GM21367 (cell line): Measurements from ENCODE around the gene APELA.
A peak's percentile ranks its signal among the peaks of the same experiment; 100 is the strongest.

Source experiments
- ATAC-seq: cut with Tn5 transposase; IDR thresholded peaks from one replicate; pipeline ENCODE4 v1.9.1; 2021; ENCODE audit not compliant: unreplicated experiment

APELA gene, protein sequence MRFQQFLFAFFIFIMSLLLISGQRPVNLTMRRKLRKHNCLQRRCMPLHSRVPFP

DNA sequence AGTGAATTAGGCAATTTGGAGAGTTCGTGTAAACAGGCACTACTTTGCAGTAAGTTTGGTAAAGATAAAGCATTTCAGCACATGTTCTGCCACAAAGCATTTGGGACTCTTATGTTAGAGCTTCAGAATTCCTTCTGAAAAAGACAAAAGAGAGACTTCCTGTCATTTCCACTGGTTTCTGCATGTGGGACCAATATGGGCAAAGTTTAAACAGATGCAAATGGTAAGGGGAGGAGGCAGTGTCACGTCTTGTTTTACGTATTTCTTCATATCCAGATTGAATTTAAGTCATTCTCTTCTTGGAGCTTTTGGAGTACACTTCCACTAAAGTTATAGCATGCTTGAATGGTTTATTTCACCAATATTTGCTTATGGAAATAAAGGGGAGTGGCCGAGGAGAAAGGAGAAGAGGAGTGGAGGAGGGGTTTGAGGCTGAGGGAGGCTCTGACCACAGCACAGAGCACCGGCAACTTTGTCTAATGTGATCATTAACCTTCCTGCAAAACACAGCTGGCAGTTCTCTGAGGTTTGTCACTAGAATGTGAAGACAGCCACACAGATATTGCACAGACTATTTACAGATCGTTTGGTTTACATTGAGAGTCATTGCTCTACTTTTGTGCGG, at the start of gene APELA:
Gene APELA, plus strand, starts transcription at position 479 of the 625 bp plus-strand sequence. CDS start 154 bp downstream, outside the sequence.
- ATAC-seq, result peak; percentile 99

GRCh38 chr4:164828955-164829354, 48.0 kb upstream of the APELA start:
- ATAC-seq, result no peak

GRCh38 chr4:164846566-164846965, 30.4 kb upstream of the APELA start:
- no peak for ATAC-seq

- no peak for ATAC-seq
These were observed 30.0 kb upstream of the APELA start for GRCh38 chr4:164847016-164847415.

- no peak for ATAC-seq
These were observed 28.9 kb upstream of the APELA start for GRCh38 chr4:164847967-164848649.

- no peak for ATAC-seq
These were observed 20.6 kb upstream of the APELA start for GRCh38 chr4:164856396-164856795.

GRCh38 chr4:164866817-164867490, 10.0 kb upstream of the APELA start:
- no peak for ATAC-seq

GRCh38 chr4:164871673-164872072, 5.3 kb upstream of the APELA start:
- ATAC-seq, result no peak

GRCh38 chr4:164872481-164872880, 4.5 kb upstream of the APELA start:
- ATAC-seq, result no peak

- ATAC-seq, result no peak
These were observed 2.2 kb upstream of the APELA start for GRCh38 chr4:164874789-164875188.

GRCh38 chr4:164880489-164881262, 3.7 kb downstream of the APELA start:
- ATAC-seq, result no peak

DNA sequence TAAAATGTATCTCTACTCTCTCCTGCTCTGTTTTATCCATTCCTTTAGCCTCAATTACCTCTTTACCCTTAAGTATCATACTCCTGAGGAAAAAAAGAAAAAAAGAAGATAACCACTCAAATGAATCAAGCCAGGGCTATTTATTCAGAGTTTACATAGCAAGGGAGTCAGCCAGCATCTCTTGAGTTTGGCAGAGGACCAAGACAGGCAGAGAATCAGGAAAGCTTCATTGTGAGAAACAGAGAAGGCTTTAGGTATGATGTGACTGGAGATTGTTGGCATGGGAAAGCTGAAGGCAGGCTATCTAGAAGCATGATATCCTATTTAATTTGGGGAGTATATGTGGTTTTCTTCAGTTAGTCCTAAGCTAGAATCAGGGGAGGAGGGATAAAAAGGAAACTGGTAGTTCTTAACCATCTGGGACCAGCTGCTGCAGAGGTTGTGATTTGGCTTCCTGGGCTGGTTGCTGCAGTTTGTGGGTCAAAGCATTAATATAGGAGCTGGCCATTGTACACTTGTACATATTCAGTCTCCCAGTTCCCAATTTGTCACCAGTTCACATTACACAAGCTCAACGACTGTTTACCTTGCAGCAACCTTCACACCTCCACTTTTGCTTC, 11.2 kb downstream of the APELA start:
- no peak for ATAC-seq

- ATAC-seq, result no peak
These were observed 13.7 kb downstream of the APELA start for GRCh38 chr4:164890691-164891090.

GRCh38 chr4:164892018-164892417, 15.0 kb downstream of the APELA start:
- ATAC-seq, result peak; percentile 82

DNA sequence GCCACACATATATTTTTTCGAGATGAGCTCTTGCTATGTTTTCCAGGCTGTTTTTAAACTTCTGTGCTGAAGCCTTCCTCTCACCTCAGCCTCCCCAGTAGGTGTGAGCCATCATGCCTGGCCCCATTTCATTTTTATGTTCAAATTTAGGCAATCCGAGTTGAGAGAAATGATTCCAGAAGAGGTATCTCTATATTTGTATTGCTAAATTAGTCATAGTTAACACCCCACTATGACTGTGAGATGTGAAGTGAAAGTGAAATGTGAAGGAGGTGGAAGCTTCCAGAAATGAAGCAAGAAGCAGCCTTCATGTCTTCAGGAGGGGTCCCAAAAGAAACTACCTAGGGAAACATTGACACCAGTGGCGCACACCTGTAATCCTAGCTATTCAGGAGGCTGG, 17.7 kb downstream of the APELA start:
- ATAC-seq, result peak; percentile 68

DNA sequence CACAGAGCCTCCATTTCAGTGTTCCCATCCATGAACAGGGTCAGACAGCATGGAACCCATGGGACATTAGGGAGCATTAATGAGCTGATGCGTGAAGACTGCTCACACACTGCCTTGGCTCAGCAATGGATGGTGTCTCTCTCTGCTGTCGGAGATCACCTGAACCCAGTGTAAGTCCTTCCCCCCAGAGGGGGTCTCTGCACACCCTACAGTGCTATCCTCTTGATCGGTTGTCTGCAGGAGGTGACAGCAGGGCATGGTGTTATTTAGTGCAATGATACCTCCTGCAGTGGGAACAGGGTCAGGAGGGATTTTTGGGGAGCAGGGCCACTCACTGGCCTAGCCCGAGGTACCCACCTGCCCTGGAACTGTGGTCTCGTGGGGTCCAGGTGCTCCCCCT, 25.6 kb downstream of the APELA start:
- no peak for ATAC-seq

DNA sequence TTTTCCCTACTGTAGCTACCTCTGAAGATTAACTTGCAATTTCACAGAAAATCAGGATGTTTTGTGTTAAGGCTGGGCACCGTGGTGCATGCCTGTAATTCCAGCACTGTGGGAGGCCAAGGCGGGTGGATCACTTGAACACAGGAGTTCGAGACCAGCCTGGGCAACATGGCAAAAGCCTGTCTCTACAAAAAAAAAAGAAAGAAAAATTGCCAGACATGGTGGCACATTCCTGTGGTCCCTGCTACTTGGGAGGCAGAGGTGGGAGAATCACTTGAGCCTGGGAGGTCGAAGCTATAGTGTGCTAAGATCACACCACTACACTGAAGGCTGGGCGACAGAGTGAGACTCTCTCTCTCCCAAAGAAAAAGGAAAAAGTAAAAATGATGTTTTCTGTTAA, 27.4 kb downstream of the APELA start:
- ATAC-seq, result no peak

DNA sequence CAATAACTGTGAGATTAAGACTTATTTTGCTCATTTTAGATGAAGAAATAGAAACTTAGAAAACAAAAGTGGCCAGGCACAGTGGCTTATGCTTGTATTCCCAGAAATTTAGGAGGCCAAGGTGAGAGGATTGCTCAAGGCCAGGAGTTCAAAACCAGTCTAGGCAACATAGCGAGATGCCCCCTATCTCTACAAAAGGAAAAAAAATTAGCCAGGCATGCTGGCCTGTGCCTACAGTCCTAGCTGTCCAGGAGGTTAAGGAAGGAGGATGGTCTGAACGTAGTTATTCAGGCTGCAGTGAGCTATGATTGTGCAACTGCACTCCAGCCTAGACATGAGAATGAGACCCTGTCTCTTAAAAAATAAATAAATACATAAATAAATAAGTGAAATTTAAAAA, 28.0 kb downstream of the APELA start:
- no peak for ATAC-seq

GRCh38 chr4:164906368-164906767, 29.4 kb downstream of the APELA start:
- ATAC-seq, result no peak

DNA sequence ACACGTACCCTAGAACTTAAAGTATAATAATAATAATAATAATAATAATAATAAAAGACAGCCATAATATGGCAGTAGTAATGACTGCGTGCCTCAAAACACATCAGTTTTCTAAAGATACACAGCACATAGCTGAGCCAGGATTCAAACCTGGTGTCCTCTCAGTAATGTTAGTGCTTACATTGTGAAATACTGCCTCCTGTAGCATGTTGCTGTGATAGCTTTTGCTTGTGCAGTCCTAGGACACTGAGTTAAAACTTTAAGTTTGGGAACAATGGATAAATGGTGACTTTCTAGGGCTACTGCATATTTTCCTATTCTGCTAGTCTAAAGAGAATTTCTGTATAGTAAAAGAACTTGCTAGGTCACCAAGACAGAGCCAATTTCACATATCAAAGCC, 36.5 kb downstream of the APELA start:
- ATAC-seq, result peak; percentile 70

DNA sequence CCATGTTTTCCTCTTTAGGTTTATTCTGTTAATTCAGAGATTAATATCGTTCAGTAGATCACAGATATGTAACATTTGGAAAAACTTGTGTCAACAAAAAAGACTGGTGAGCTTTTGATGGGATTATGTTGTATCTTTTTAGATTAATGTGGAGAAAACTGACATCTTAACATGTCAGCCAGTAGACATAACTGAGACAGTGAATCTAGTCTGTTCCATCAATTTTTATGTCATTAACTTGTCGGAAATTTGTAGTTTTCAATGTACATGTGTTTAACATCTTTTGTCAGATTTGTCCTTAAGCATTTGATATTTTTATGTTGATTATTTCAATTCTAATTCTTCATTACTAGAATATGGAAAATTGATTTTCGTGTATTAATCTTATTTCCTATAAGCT, 42.0 kb downstream of the APELA start:
- ATAC-seq, result no peak
